ENCODE data around the gene NAAA. TPM values are rescaled to one million over a fixed set of nuclear protein-coding genes. Genes with fewer than 3 reads are reported as not detected.

Gene NAAA
- total and polyA plus RNA-seq, 9 of the 15 experiments (the other 6 are each of a cell fraction or from before 2014, with no cell fraction given), result 1.3 to 7.9 (median 5.9) TPM

DNA sequence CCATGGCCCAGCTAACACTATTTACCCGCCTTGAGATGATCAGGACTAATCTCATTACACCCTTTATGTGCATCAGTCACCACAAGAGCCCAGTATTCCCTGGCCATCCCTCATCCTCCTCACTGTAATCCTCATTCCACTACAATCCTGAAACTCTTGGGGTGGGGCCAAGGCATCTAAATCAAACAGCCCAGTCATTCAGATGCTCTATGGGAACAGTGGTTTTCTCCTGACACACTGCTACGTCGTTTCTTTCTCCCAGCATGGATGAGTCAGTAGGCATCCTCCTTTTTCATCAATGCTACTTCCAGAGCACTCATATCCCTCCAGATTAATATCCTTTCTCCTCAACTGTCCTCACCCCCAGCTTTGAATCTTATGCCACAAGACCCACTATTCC, 44.3 kb upstream of the NAAA start:
- FAIRE-seq (no peak), ATAC-seq (no peak), DNase-seq (ENCODE audit: extremely low read depth in 1 of 4, low spot score in 3 of 4) (no peak)
- H3K79me2 ChIP-seq (ENCODE audit: control insufficient read depth, insufficient read depth, low read length), result peaks cover 58% of the 10 kb centered on the region
- CTCF ChIA-PET (ENCODE audit: low intra/inter-chr PET ratio), result no interaction called here
- no peaks in the 10 kb centered on the region for H4K20me1 ChIP-seq (replicated peaks; ENCODE audit: control insufficient read depth, insufficient read depth, low read length)
- H2AFZ ChIP-seq (ENCODE audit: low read depth, low read length), result no peak overlapping the region
- H3K4me3 ChIP-seq, result no peak overlapping the region
- H3K9ac ChIP-seq (ENCODE audit: insufficient read depth in 1 of 2, low read depth in 2 of 2, low read length in 2 of 2), result no peak overlapping the region
- H3K27me3 ChIP-seq (ENCODE audit: control insufficient read depth in 2 of 2, insufficient read depth in 2 of 2, low read length in 2 of 2), result no peaks in the 10 kb centered on the region
- H3K4me2 ChIP-seq (ENCODE audit: insufficient read depth, low read length), result no peak overlapping the region
- POLR2A ChIA-PET, result interaction anchor here (0.6 kb wide), 1 partner anchor 103 kb away, joined by 3 read pairs; no protein-coding TSS in a partner anchor
- peaks cover 64% of the 10 kb centered on the region for H3K36me3 ChIP-seq (ENCODE audit: control insufficient read depth, insufficient read depth, low read length)
- no peaks in the 10 kb centered on the region for H3K9me3 ChIP-seq (replicated peaks; ENCODE audit: control insufficient read depth, insufficient read depth, low read depth, low read length)
- no peaks in the 10 kb centered on the region for H3K9me1 ChIP-seq (ENCODE audit: control insufficient read depth, insufficient read depth, low read length)
- no TSS peak for BruUV-seq (replicated peaks)
- TF ChIP-seq PHF21A (IDR thresholded peaks at IDR 0.05; ENCODE audit: borderline replicate concordance, low read depth) (no peak), RAD51 (IDR thresholded peaks at IDR 0.05; ENCODE audit: borderline replicate concordance, low read depth) (no peak), RBFOX2 (IDR thresholded peaks at IDR 0.05; ENCODE audit: low read depth, low read length) (no peak), ZNF324 (CRISPR knock-in tag; IDR thresholded peaks at IDR 0.05) (no peak), HNRNPL (IDR thresholded peaks at IDR 0.05; ENCODE audit: low read depth, low read length) (no peak), ZNF408 (CRISPR knock-in tag; IDR thresholded peaks at IDR 0.05; ENCODE audit: low read depth) (no peak), E2F3 (CRISPR knock-in tag; IDR thresholded peaks at IDR 0.05) (no peak), DIDO1 (tag; IDR thresholded peaks at IDR 0.05; ENCODE audit: low read depth) (no peak), MTF1 (CRISPR knock-in tag; IDR thresholded peaks at IDR 0.05; ENCODE audit: borderline replicate concordance) (no peak), HMG20B (CRISPR knock-in tag; IDR thresholded peaks at IDR 0.05) (no peak), NCOA4 (IDR thresholded peaks at IDR 0.05; ENCODE audit: partially characterized antibody) (no peak), ZFP1 (CRISPR knock-in tag; IDR thresholded peaks at IDR 0.05) (no peak)
- TF ChIP-seq, protein P1, sequence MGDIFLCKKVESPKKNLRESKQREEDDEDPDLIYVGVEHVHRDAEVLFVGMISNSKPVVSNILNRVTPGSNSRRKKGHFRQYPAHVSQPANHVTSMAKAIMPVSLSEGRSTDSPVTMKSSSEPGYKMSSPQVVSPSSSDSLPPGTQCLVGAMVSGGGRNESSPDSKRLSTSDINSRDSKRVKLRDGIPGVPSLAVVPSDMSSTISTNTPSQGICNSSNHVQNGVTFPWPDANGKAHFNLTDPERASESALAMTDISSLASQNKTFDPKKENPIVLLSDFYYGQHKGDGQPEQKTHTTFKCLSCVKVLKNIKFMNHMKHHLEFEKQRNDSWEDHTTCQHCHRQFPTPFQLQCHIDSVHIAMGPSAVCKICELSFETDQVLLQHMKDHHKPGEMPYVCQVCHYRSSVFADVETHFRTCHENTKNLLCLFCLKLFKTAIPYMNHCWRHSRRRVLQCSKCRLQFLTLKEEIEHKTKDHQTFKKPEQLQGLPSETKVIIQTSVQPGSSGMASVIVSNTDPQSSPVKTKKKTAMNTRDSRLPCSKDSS (IDR thresholded peaks at IDR 0.05; ENCODE audit: low read depth, partially characterized antibody), result no peak
- TF ChIP-seq, protein P2, sequence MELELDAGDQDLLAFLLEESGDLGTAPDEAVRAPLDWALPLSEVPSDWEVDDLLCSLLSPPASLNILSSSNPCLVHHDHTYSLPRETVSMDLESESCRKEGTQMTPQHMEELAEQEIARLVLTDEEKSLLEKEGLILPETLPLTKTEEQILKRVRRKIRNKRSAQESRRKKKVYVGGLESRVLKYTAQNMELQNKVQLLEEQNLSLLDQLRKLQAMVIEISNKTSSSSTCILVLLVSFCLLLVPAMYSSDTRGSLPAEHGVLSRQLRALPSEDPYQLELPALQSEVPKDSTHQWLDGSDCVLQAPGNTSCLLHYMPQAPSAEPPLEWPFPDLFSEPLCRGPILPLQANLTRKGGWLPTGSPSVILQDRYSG (tag; conservative IDR thresholded peaks at IDR 0.05; ENCODE audit: low read depth), result no peak
- TF ChIP-seq, protein P3, sequence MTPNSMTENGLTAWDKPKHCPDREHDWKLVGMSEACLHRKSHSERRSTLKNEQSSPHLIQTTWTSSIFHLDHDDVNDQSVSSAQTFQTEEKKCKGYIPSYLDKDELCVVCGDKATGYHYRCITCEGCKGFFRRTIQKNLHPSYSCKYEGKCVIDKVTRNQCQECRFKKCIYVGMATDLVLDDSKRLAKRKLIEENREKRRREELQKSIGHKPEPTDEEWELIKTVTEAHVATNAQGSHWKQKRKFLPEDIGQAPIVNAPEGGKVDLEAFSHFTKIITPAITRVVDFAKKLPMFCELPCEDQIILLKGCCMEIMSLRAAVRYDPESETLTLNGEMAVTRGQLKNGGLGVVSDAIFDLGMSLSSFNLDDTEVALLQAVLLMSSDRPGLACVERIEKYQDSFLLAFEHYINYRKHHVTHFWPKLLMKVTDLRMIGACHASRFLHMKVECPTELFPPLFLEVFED (CRISPR knock-in tag; conservative IDR thresholded peaks at IDR 0.05), result no peak
- TF ChIP-seq, protein P4, sequence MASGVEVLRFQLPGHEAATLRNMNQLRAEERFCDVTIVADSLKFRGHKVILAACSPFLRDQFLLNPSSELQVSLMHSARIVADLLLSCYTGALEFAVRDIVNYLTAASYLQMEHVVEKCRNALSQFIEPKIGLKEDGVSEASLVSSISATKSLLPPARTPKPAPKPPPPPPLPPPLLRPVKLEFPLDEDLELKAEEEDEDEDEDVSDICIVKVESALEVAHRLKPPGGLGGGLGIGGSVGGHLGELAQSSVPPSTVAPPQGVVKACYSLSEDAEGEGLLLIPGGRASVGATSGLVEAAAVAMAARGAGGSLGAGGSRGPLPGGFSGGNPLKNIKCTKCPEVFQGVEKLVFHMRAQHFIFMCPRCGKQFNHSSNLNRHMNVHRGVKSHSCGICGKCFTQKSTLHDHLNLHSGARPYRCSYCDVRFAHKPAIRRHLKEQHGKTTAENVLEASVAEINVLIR (CRISPR knock-in tag; IDR thresholded peaks at IDR 0.05), result no peak
- in situ Hi-C loops (cut with MboI) (no loop called here), intact Hi-C loops (cut with micrococcal nuclease) (no loop called here)
- no peak overlapping the region for H3K27ac ChIP-seq (ENCODE audit: extremely low read depth, low read depth, low read length)
- H3K4me1 ChIP-seq (replicated peaks in 1 of 2; ENCODE audit: control insufficient read depth in 2 of 2, insufficient read depth in 2 of 2, low read length in 2 of 2), result peaks cover 0 to 2% of the 10 kb centered on the region in 2 experiments; a peak in 1 of 5 replicates
- 67% methylated on average over 3 of the region's 3 CpGs for WGBS (ENCODE audit: insufficient coverage, low coverage, missing lambda C conversion rate)

Data from K562 (cell line).